ENCODE results near the gene GAS2L3.

The GAS2L3 gene

DNA sequence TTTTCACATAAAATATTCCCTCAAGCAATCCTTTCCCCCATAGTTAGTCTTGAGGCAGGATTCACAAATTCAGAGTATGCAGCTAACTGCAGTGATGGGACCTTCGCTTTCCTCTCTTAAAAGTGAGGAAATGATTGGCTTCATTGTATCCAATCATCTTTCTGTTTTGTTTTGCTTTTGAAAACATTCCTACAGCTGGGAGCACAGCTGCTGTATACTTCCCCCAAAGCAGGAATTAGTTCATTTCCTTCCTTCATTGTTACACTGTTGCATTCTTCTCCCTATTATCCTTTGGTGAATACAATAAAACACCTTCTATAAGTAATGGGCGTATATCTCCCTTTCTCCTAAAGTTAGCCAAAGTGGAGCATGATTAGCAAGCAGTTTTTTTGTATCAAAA is 9.4 kb upstream of the GAS2L3 start:
- peak; percentile 57 for DNase-seq (ENCODE audit: low read depth)
- H3K4me3 ChIP-seq (replicated peaks; ENCODE audit: low read depth, low read length): no peak overlapping the region
- TF ChIP-seq, protein P1, sequence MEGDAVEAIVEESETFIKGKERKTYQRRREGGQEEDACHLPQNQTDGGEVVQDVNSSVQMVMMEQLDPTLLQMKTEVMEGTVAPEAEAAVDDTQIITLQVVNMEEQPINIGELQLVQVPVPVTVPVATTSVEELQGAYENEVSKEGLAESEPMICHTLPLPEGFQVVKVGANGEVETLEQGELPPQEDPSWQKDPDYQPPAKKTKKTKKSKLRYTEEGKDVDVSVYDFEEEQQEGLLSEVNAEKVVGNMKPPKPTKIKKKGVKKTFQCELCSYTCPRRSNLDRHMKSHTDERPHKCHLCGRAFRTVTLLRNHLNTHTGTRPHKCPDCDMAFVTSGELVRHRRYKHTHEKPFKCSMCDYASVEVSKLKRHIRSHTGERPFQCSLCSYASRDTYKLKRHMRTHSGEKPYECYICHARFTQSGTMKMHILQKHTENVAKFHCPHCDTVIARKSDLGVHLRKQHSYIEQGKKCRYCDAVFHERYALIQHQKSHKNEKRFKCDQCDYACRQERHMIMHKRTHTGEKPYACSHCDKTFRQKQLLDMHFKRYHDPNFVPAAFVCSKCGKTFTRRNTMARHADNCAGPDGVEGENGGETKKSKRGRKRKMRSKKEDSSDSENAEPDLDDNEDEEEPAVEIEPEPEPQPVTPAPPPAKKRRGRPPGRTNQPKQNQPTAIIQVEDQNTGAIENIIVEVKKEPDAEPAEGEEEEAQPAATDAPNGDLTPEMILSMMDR (IDR thresholded peaks at IDR 0.05; ENCODE audit: low read length, missing control alignments): no peak

DNA sequence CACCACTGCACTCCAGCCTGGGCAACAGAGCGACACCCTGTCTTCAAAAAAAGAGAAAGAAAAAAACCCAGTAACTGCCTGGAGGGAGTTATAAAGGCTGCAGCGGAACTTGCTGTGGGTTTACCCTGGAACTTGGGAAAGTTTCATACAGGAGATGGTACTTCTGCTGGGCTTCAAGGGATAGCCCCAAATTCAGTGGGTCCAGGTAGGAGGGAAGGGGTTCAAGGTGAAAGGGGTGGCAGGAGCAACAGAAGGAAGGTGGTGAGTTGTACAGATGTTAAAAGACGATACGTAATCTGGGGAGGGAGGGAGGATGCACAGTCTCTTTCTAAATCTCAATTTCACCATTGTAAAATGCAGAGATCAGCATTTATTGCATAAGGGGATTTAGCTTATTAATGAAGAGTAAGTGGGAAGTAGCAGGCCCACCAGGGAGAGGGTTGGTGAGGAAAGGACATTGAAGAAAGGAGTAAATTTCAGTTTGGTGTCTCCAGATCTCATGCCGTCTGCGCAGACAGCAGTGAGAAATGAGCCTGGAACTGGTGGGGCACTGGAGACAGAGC is 8.5 kb upstream of the GAS2L3 start:
- TF ChIP-seq, protein P1 (IDR thresholded peaks at IDR 0.05; ENCODE audit: low read length, missing control alignments): no peak
- DNase-seq (ENCODE audit: low read depth): no peak
- H3K4me3 ChIP-seq (replicated peaks; ENCODE audit: low read depth, low read length): no peak overlapping the region

GRCh38 chr12:100565987-100566545 is 7.4 kb upstream of the GAS2L3 start:
- TF ChIP-seq, protein P1 (IDR thresholded peaks at IDR 0.05; ENCODE audit: low read length, missing control alignments): no peak
- no peak overlapping the region for H3K4me3 ChIP-seq (replicated peaks; ENCODE audit: low read depth, low read length)
- no peak for DNase-seq (ENCODE audit: low read depth)

DNA sequence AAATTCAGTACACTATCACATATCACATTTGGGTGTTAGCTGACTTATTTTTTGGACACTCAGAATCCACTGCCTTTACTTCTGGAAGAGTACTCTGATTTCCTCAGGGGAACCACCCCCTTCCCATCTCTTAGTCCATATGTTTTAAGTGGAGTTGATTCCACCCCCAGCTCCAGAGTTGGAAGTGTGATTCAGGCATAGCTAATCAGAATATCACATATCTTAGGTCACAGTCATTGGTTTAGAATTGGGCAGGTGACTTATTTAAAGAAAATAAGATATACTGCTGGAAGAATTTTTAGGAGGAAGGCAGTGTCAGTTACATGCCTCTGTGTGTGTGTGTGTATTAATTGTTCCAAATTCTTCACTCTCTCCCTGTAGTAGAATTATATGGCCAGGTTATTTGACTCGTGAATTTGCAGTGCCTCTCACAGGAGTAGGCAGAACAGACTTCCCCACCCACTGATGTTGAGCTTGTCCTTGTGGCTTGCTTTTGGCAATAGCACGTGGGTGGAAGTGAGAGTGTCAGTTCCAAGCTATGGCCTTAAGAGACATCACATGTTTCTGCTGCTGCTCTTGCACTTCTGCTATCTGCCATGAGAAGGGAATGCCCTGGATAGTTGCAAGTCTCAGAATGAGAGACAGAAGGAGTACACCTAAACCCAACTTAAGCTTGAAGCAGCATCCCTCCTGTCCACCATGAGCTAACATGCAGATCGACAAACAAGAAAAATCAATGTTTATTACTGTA is 6.4 kb upstream of the GAS2L3 start:
- no peak for DNase-seq (ENCODE audit: low read depth)
- TF ChIP-seq, protein P1 (IDR thresholded peaks at IDR 0.05; ENCODE audit: low read length, missing control alignments): no peak
- H3K4me3 ChIP-seq (replicated peaks; ENCODE audit: low read depth, low read length): no peak overlapping the region

GRCh38 chr12:100567945-100568344 is 5.5 kb upstream of the GAS2L3 start:
- DNase-seq (ENCODE audit: low read depth): no peak
- TF ChIP-seq, protein P1 (IDR thresholded peaks at IDR 0.05; ENCODE audit: low read length, missing control alignments): no peak
- no peak overlapping the region for H3K4me3 ChIP-seq (replicated peaks; ENCODE audit: low read depth, low read length)

- TF ChIP-seq, protein P1 (IDR thresholded peaks at IDR 0.05; ENCODE audit: low read length, missing control alignments): no peak
- no peak overlapping the region for H3K4me3 ChIP-seq (replicated peaks; ENCODE audit: low read depth, low read length)
- DNase-seq (ENCODE audit: low read depth): no peak
Measured at GRCh38 chr12:100572184-100572583, 1.3 kb upstream of the GAS2L3 start.

All from fibroblast of pulmonary artery (primary cell).